ENCODE data around the gene CCDC47.
"Not testable (repeated sequence)": the region's sequence is repeated elsewhere in the genome, so short reads cannot be mapped to it uniquely, and the experiment has no call there.

Gene CCDC47, protein sequence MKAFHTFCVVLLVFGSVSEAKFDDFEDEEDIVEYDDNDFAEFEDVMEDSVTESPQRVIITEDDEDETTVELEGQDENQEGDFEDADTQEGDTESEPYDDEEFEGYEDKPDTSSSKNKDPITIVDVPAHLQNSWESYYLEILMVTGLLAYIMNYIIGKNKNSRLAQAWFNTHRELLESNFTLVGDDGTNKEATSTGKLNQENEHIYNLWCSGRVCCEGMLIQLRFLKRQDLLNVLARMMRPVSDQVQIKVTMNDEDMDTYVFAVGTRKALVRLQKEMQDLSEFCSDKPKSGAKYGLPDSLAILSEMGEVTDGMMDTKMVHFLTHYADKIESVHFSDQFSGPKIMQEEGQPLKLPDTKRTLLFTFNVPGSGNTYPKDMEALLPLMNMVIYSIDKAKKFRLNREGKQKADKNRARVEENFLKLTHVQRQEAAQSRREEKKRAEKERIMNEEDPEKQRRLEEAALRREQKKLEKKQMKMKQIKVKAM

DNA sequence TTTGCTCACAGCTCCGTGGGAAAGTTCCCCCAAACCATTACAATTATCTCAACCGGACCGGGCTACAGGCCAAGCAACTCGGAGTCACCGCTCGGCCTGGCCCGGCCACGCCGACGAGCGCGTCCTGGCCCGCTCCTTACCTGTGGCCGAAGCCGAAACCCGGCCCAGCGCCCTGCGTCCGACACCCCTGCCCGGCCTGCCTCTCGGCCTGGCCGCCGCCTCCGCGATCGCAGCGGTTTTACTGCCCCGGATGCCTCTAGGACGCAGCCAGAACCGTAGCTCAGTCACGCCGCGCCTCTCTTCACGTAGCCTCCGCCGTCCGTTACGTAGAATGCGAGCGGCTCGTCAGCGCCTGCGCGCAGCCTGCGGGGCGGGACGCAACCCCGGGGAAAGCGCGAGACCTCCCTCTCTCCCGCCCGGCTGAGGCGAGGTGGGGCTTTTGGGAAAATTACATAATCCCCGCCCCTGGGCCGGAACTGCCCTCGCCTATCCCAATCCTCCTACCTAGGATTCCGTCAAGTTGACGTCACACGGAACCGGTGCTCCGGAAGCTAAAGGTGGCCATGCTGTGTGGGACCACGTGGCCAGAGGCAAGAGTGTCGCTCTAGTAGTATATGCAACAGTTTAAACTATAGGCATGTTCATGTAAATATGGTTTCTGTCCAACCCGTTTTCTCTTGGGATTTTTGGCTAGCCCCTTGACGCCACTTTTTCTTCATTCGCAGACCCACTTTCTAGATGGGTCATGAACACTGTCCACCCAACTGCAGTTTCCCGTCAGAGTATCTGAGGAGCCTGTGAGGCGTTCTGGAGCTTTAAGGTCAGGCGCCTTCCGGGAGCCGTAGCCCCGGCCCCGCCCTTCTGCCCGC, at the start of gene CCDC47:
Gene CCDC47 (minus strand): TSS at position 326 of the 869 bp plus-strand sequence. CDS start 7,422 bp downstream, outside the sequence.
- peak; percentile 100 for DNase-seq (ENCODE audit: low spot score)

DNA sequence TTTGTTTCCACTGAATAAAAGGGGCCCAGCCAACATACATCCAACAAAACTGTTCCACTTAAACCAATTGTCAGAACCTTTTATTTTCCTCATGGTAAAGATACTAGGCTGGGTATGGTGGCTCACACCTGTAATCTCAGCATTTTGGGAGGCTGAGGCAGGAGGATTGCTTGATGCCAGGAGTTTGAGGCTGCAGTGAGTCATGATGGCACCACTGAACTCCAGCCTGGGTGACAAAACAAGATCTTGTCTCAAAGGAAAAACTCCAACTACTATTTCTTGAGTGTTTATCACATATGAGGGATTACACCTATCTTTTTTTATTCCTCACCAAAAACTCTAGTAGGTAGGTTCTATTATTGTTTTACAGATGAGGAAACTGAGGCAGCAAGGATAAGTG, 49.1 kb upstream of the CCDC47 start:
- DNase-seq (ENCODE audit: low spot score) = no peak

DNA sequence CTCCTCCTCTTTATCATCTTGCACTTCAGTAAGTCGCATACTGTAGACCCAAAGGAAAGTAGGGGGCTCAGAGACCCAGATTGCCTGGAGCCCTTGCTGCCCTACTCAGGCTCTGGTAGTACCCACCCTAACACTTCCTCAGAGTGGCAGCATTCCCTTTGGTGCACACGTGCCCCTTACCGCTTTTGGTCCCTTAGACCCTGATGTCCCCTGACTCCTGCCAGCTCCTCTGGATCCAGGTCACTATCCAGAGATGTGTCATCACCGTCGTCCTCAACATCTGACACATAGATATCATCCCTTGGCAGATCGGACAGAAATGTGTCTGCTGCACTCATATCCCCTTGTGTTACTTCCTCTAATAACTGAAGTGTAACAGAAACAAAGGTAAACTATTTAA, 48.4 kb upstream of the CCDC47 start:
- DNase-seq (ENCODE audit: low spot score) = no peak

DNA sequence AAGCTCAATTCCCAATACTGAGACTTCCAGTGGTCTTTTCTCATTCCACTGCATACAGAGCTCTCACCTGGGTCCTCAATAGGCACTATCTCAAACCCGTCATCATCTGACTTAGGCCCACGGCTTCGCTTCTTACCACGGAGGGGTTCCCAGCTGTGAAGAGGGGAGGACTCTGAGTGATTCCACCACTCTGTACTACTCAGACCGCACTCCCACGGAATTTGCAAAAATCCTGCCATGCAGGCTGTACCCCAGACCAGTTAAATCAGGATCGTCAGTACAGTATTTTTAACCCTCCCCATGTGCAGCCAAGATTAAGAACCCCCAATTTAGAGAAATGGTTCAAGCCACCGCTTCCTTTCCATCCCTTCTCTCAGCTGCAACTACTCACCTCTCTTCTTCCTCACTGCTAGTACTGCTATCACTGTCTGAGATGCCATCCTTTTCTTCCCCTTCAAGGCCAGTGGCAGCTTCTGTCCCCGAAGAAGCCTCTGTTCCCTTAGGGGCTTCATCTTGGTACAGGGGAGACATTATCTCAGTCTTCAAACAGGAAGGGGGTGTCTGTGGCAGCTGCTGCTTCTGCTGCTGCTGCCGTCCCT, 47.7 kb upstream of the CCDC47 start:
- DNase-seq (ENCODE audit: low spot score) = no peak

DNA sequence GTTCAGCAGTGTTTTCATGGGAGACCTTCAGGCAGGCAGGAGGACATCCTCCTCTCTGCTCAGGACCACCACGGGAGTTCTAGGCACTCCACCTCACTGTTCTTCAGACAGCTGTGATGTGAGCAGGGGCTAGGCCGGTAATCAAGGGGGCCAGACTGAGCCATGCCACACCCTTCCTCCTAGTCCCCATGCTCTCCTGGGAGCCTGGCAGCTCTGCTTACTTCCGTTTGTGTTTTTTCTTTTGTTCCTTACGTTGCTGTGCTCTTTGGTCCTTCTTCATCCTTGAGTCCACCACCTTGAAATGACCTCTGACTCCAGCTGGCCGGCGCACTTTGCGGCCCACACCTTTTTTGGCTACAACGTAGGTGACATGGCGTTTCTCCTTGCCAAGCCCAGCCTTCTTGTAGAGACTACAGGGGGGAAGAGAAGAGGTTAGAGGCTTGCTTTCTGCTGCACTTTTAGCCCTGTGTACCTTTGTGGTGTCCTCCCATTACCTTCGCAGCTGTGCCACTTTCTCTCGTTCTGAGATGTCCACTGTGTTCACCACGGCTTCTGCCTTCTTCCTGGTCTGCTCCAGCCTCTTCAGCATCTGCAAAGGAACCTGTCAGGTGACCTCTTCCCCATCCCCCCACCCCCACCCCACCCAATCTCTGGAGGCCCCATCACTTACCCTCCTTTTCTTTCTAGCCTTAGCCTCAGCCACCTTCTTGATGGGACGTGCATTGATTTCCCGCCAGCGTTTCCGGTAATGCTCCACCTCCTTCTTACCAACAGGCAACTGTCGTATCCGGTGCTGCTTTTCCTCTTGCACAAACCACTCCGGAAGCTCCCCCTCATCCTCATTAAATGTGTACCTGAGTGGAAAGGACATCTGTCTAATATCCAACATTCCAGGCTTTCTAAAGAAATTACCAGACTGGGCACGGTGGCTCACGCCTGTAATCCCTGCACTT, 46.5 kb upstream of the CCDC47 start:
- DNase-seq (ENCODE audit: low spot score) = no peak

DNA sequence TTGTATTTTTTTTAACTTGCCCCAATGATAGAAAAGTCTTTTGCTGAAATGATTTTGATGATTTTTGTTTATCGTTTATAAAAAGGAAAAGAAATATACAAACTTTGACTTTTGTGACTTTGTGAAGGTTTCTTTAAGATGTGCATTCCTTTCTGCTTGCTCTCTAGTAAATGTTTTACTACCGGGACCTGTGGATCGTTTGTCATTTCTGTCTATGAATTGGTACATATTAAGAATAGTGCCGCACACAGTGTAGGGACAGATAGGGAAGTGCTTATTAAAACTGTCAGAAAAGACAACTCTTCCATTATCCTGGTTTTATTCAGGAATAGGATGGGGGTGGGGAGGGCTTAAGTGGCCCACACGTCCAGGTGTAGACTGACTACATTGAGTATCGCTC, 45.7 kb upstream of the CCDC47 start:
- DNase-seq (ENCODE audit: low spot score) = no peak

DNA sequence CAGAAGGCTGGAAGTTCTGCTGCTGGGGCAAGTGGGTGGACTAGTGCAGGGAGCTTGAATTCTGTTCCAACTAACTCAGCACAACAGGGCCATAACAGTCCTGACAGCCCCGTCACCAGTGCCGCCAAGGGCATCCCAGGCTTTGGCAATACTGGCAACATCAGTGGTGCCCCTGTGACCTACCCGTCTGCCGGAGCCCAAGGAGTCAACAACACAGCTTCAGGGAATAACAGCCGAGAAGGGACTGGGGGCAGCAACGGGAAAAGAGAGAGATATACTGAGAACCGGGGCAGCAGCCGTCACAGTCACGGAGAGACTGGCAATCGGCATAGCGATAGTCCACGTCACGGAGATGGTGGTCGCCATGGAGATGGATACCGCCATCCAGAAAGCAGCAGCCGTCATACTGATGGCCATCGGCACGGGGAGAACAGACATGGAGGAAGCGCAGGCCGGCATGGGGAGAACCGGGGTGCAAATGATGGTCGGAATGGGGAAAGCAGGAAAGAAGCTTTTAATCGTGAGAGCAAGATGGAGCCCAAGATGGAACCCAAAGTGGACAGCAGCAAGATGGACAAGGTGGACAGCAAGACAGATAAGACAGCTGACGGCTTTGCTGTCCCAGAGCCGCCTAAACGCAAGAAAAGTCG, 44.5 kb upstream of the CCDC47 start:
- no peak for DNase-seq (ENCODE audit: low spot score)

DNA sequence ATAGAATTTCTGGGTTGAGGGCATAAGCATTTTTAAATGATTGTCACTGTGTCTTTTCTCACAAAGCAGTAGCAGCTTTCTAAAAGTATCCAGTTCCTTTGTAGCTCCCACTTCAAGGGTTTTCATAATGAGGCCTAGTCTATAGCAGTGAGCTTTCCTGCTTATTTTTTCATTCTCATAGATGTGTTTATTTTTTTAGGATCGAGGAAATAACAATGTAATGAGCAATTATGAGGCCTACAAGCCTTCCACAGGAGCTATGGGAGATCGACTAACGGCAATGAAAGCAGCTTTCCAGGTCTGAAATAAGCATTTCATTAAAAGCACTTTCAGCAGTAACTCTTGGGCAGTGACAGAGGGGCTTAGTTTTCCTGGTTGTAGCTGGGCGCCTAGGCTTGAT, 43.3 kb upstream of the CCDC47 start:
- no peak for DNase-seq (ENCODE audit: low spot score)

DNA sequence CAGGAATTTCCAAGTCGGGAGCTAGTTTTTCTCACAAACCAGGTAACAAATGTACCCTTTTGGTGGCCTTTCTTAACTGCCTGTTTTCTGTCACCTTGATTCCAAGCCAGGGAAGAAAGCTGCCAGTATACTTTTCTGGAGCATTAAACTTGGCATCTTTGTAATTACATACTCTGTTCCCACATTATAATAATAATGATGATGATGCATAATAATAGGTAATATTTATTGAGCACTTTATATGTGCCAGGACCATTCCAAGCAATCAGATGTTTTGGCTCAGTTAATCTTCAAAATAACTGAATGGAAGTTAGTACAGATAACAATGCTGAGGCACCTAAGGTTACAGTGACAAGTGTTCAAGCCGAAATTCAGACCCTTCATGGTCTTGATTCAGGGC, 42.7 kb upstream of the CCDC47 start:
- no peak for DNase-seq (ENCODE audit: low spot score)

DNA sequence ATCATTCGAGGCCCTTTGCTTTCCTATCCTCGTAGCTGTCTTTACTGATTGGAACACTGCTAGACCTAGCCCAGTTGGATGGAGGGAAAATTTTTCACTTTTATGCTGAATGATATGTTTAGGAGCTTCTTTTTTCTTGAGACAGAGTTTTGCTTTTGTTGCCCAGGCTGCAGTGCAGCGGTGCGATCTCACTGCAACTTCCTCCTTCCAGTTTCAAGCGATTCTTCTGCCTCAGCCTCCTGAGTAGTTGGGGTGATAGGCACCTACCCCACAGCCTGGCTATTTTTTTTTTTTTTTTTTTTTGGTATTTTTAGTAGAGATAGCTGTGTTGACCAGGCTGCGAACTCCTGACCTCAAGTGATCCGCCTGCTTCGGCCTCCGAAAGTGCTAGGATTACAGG, 36.6 kb upstream of the CCDC47 start:
- no peak for DNase-seq (ENCODE audit: low spot score)

DNA sequence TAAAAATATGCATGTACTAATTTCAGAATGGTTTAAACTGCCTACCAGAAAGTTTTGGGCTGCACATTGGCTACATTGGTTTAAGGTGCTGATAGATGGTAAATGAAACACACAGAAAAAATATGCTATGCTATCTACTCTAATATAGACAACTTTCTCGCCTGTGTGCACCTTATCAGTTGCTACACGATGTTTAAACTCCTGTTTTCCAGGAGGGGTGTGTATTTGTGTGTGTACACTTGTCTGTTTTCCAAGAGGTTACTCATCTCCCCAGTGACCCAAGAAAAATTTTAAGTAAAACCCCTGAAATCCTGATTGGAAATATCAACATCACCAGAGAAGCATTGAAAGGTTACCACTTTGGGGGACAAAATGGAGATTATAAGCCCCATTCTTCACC, 32.2 kb upstream of the CCDC47 start:
- no peak for DNase-seq (ENCODE audit: low spot score)

DNA sequence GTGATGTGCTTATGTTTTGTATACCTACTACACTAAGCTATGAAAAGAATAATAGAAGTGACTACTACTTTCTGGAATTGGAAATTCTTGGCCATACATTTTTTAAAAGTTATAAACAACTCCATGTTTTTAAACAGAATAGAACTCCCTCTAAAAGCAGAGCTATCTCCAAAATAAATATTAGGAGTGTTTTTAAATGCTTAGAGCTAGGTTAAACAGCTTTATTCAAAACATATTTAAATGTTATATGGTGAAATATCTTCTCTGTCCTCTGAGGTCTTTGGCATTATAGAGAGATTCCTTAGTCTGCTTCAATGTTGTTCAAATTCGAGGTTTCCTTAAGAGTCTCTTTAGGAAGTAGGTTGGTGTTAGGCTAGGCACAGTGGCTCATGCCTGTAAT, 30.9 kb upstream of the CCDC47 start:
- no peak for DNase-seq (ENCODE audit: low spot score)

DNA sequence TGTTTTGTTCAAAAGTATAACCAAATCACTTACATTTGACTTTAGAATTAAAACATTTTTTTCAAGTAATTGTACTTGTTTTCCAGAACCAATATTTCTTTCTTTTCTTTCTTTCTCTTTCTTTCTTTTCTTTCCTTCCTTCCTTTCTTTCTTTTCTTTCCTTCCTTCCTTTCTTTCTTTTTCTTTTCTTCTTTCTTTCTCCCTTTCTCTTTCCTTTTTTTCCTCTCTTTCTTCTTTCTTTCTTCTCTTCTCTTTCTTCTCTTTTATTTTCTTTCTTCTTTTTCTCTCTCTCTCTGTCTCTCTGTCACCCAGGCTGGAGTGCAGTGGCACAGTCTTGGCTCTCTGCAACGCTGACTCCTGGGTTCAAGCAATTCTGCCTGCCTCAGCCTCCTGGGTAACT, 27.4 kb upstream of the CCDC47 start:
- no peak for DNase-seq (ENCODE audit: low spot score)

DNA sequence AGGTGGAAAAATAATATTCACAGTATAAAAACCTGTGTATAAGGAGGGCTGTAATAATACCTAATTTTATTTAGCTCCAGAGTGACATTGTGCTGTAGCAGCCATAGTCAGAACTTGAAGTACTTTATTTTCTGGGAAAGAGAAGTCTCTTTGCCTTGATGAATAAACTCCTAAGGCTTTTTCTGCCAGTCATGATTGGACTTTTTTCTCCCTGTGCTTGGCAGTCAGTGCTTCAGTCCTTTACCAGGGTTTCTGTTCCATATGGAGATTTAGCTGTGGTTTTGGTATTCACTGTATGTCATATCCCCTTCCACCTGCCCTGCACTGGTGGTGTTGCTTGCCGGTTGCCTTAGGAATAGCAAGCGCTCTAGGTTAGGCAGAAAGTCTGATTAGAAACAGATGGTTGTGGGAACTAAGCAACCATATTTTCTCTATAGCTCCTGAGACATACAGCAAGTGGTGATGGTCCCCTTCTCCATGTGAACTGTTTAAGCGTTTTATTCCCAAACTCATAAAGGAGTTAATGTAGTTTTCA, 25.2 kb upstream of the CCDC47 start:
- DNase-seq (ENCODE audit: low spot score) = no peak

DNA sequence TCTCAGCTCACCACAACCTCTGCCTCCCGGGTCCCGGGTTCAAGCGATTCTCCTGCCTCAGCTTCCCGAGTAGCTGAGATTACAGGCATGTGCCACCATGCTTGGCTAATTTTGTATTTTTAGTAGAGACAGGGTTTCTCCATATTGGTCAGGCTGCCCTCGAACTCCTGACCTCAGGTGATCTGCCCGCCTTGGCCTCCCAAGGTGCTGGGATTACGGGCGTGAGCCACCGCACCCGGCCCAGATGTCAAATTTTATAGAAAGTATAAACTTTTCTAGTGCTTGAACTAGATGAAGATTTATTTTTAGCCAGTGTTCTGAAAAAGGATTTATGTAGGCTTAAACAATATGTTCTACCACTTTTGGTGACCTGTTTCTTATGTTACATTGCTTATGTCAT, 23.0 kb upstream of the CCDC47 start:
- DNase-seq (ENCODE audit: low spot score) = not testable (repeated sequence)

DNA sequence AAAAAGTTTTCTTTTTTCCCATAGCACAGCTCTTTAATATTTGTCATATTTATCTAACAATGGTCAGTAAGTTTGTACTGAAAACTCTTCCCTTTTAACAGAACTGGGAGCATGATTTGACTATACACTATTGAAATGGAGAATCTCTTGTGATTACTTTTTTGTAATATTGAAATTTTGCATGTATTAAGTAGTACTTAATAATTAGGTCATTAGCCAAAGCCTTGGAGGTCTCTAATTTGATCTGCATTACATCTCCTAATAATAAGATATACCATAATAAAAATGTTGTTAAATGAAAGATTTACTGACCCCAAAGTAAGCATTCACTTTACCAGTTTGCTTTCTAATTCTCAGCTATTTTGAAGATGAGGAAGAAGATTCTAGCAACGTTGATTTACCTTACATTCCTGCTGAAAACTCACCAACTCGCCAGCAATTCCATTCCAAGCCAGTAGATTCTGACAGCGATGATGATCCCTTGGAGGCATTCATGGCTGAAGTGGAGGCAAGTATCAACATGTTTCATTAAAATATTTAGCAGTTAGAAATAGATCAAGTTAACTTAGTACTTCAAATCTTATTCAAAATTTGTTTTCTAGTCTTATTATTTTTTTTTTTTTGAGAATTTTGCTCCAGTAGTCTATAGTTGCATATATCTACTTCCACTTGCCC, 18.8 kb upstream of the CCDC47 start:
- DNase-seq (ENCODE audit: low spot score) = no peak

DNA sequence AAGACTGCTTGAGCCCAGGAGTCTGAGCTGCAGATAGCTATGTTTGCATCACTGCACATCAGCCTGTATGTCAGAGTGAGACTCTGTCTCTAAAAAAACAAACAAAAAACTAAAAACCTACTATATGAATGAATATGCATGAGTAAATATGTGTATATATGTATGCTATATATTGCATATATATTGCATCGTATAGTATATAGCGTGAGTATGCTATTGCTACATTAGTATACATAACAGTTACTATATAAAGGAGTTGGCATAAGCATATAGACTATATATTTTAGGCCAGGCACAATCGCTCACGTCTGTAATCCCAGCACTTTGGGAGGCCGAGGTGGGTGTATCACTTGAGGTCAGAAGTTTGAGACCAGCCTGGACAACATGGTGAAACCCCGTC, 16.7 kb upstream of the CCDC47 start:
- no peak for DNase-seq (ENCODE audit: low spot score)

DNA sequence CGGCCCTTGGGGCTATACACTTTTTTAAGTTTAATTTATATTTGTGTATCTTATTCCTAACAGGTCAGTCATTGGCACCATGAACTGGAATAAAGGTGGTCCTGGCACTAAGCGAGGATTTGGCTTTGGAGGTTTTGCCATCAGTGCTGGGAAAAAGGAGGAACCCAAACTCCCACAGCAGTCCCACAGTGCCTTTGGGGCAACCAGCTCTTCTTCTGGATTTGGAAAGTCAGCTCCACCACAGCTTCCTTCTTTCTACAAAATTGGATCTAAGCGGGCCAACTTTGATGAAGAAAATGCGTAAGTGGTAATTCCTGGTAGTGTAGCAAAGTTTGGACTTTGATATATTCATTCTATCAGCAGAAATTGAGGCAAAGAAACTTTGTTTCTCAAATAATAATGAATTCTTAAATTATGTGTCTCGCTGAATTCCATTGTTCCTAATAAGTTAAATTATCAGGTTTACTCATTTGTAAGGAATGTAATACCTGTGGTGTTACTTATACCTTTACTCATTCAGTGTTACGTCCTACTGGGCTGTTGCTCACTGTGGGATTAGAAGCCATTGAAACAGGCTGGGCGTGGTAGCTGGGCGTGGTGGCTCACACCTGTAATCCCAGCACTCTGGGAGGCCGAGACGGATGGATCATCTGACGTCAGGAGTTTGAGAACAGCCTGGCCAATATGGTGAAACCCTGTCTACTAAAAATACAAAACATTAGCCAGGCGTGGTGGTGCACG, 13.7 kb upstream of the CCDC47 start:
- DNase-seq (ENCODE audit: low spot score) = no peak

DNA sequence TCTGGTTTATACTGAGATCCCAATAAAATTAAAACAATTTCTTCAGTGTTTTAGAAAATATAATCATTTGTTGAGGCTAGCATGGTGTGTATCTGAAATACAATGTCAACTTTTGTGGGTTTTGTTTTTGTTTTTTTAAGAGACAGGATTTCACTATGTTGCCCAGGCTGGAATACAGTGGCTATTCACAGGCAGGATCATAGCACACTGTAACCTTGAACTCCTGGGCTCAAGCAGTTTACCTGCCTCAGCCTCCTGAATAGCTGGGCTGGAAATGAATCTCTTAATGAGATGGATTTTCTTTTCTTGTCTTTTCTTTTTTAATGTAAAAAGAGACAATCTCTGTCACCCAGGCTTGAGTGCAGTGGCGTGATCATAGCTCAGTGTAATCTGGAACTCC, 12.7 kb upstream of the CCDC47 start:
- no peak for DNase-seq (ENCODE audit: low spot score)
